Central memory CD4-positive, alpha-beta T cell (primary cell): ENCODE data around the gene PTGDS.

Source experiments
- DNase-seq: peaks from one replicate; pipeline ENCODE4 v3.0.0; 2022

PTGDS gene

DNA sequence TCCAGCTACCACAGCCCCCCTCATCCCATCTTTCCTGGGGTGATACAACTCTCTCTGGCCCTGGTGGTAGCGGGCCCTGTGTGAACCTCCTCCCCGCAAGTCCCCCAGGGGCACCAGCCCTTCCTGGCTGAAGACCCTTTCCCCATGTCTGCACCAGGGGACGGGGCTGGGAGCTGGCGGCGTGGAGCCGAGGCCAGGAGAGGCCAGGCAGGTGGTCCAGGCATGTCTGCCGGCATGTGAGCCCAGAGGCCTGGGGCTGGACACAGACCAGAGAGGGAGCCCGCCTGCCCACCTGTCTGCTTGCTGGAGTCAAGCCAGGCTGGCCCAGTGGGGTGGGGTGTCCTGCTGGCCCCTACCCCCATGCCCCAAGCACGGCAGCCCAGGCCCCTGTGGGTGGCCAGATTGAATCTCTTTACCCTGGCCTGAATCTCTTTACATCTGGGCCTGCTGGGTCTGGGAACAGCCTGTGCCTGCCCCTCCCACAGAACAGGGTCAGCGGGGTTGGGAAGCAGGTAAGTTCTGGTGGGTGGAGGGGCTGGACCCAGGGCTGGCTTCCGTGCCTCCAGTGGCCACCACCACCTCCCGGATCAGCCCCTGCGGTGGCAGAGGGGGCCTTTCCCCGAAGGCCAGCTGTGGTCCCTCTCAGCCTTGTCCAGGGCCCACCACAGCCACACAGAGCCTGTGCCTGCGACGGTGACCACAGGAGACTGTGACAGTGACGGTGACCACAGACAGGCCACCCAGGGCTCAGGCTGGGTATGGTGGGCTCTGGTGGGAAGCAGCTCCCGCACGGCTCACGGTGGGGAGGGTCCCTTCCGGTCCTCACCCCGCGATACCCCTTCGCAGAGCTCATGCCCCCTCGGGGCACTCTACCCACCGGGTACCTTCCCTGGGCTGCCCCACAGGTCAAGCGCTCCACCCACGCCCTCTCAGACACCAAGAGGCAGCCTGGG, 18.1 kb upstream of the PTGDS start:
- DNase-seq = no peak

GRCh38 chr9:136960212-136960937, 16.9 kb upstream of the PTGDS start:
- peak; percentile 46 for DNase-seq

GRCh38 chr9:136960938-136961275, 16.4 kb upstream of the PTGDS start:
- DNase-seq = no peak

DNA sequence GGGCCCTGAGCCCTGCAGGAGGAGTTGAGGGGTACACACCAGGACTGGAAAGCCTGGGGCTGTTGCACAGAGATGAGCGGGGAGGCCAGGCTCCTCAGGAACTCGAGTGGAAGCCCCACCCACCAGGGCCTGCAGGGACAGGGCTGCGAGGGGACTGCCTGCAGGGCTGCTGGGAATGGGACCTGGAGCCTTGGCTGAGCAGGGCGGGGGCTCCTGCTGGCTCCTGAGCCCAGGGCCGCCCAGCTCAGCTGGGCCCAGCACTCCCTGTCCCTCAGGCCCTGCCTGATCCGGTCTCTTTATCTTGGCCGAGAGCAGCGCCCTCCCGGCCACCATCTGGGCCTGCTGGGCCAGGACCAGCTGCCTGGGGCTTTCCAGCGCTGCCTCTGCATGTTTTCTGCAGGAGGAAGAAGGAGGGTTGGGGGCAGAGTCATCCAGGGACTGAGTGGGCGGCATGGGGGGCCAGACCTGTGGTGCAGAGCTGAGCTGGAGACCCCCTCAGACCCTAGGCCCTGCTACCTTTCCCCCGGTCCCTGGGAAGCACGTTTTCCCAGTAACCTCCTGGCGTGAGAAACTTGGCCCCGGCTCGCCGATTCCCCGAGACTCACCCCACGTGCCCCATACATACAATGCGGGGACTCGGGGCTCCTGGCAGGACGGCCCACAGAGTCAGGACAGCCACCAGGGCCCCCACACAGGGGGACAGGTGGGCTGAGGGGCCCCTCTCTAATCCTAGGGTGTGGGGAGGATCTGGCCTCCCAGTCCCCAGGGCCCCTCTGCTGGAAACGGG, 15.8 kb upstream of the PTGDS start:
- no peak for DNase-seq

DNA sequence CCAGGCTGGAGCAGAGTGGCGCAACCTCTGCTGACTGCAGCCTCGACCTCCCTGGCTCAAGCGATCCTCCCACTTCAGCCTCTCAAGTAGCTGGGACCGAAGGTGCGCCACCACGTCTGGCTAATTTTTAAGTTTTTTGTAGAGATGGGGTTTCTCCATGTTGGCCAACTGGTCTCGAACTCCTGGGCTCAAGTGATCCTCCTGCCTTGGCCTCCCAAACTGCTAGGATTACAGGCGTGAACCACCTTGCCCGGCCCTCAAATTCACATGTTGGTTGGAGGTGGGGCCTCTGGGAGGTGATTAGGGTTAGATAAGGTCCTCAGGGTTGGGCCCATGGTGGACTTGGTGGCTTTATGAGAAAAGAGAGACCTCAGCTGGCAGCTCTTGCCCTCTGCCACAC, 15.1 kb upstream of the PTGDS start:
- DNase-seq = no peak

GRCh38 chr9:136962701-136963248, 14.5 kb upstream of the PTGDS start:
- DNase-seq = no peak

- no peak for DNase-seq
These were observed 14.0 kb upstream of the PTGDS start for GRCh38 chr9:136963341-136963740.

GRCh38 chr9:136963751-136964150, 13.6 kb upstream of the PTGDS start:
- no peak for DNase-seq

DNA sequence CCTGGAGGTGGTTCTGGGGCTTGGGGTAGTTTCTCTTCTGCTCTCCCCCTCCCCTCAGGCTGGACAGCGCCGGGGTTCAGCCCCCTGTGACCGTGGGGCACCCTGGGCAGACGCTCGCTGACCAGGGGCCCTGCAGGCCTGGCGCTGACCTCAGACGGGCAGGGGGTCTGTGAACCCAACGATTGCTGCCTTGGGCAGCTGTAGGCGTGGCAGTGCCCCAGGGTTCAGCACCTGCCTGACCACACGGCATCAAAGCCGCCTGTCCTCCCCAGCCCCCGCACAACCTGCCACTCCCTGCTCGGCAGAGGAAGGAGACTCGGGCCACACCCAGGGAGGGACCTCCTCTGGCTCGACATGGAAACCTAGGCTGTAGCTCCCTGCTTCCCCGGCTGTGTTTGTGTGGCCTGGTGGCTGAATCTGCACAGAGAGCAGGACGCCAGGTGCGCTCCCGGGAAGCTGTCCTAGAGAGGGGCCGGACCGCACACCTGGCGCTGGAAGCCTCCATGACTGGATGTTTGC, 13.1 kb upstream of the PTGDS start:
- no peak for DNase-seq

DNA sequence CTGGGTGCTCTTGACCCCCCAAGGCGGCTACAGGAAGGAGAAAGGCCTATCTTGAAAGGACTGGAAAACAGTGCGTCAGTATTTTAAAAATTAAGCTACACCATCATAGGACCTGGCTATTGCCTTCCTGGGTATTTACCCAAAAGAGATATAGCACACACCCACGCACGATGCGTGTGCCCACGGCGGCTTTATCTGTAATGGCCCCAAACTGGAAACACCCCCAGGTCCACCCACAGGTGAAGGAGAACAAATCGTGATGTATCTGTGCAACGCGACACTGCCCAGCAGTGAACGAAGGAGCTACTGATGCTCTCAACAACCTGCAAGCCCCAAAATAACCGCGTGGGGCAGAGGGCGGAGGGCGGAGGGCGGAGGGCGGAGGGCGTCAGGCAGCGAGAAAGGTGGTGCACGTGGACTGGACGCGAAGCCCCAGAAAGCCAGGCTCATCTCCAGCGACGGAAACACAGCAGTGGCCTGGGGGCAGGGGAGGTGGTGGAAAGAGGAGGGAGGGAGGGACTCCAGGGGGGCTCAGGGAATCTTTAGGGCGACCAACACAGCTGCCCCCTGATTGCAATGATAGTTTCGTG, 12.4 kb upstream of the PTGDS start:
- DNase-seq = no peak

DNA sequence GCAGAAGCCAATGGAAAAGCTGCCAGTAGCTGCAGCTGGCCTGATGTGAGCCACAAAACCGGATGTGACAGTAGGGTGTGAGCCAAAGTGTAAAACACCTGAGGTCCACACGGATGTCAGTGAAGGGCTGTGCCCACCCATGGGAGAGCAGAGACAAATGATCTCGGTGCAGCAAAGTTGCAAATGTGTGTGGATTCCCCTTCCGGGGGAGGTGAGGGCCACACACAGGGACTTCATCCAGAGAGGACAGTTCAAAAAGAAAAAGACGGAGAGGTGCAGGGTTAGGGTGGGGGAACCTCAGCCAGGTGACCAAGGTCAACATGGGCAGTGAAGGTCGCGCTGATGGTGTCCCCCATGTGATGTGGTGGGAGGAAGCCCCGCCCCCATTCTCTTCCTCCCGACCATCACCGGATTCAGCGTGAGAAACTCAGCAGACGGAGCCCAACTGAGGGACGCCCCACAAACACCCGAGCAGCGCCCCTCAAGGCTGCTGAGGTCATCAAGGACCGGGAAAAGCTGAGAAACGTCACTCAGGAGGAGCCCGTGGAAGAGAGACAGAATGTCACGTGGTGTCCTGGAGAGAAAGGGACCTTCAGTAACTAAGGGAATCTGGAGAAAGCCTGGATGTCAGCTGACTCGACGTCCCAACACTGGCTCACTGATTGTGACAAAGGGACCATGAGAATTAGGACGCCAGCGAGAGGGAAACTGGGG, 11.4 kb upstream of the PTGDS start:
- DNase-seq = peak; percentile 33

DNA sequence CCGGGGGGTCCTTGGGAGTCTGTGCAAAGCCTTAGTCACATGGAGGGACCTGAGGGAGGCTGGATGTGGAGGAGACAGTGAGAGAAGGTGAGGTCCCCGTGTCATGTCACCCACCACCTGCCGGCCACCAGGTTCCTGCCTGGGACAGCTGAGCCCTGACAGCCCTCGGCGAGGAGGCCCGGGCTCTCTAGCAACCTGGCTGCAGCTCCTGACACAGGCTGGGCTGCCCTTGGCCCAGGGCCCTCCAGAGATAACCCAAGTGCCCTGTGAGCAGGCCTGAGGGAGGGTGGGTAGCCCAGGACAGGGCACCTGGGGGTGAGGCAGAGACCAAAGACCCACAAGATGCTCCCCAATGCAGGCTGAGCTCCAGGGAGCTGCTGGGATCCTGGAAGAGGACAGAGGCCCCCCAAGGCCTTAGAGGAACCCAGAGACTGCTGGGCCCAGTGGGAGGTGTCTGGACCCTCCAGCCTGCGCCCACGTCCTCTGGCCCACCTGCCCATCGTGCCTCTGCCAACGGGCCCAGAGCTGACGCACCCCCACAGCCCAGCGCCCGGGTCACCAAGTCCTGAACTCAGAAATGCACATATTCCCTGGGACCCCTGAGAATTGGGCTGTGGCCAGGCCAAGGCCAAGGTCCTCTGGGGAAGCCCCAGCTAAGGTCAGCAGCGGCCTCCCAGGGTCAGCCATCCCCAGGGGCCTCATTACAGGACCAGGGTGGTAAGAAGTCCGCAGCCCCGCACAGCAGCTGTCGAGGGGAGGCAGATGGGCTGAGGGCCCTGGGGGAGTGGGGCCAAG, 8.8 kb upstream of the PTGDS start:
- DNase-seq = no peak

DNA sequence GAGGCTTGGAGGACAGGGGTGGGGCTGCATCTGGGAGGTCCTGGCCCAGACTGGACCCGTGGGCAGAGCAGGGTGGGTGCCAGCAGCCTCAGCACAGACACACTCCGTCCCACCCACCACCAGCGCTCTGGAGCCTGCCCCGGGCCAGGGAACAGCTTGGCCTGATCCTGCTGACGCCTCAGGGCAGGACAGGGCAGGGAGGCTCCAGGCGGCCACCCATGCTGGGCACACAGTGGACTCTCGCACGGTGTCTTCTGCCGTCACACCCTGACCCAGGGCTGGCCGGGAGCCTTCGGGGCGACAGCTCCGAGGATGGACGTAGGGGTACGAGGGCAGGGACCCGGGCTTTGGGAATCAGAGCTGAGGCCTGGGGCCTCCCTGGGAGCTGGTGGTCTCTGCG, 8.2 kb upstream of the PTGDS start:
- DNase-seq = no peak

DNA sequence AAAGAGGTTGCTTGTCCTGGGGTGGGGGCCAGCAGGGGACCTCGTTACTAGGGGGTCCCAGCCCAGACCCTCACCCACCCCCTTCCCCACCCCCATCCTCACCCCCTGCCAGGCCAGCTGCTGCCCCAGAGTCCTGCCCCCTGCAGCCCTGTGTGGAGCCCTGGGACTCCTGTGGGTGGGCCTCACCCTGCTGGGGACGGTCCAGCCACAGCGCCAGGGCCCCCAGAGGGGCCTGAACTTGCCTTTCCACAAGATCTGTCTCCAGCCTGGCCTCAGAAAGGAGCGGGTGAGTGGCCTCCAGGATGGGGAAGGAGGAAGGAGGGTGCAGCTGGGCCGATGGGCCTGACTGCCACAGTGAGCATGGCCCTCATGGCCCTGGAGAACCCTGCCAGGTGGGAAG, 7.5 kb upstream of the PTGDS start:
- DNase-seq = no peak

- no peak for DNase-seq
These were observed 6.9 kb upstream of the PTGDS start for GRCh38 chr9:136970361-136970760.

DNA sequence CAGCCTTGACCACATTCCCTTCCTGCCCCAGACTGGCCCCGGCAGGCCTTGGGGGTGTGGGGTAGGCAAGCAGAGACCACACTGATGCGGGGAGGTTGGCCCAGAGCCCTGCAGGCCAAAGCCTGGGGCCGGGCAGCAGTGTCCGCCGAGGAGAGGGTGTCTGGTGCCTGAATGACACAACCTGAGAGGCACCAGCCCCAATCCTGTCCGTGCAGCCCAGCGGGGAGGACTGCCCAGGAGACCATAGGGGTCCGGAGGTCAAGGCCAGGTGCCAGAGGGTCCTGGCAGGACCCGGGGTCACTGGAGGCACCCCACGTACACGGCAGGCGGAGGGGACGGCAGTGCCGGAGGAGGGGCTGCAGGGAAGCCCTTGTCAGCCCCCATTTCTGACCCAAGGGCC, 5.6 kb upstream of the PTGDS start:
- DNase-seq = no peak

GRCh38 chr9:136972335-136972734, 5.0 kb upstream of the PTGDS start:
- DNase-seq = no peak

DNA sequence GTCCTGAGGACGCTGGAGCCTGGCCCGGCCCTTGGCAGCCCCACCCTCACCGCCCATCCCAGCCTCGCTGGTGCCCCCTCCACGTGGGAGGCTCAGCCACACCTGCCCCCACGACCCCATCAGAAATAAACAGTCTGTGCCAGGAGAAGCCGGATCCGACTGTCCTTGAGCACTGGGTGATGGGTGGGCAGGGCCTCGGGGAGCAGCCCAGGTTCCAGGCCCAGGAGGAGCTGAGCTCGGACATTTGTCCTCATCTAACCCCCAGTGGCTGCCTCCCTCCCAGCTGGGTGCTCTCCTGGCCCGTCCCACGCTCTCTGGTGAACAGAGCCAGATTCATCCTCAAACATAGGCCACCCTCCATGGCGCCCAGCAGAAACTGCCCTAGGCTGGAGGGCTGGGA, 4.6 kb upstream of the PTGDS start:
- DNase-seq = no peak

DNA sequence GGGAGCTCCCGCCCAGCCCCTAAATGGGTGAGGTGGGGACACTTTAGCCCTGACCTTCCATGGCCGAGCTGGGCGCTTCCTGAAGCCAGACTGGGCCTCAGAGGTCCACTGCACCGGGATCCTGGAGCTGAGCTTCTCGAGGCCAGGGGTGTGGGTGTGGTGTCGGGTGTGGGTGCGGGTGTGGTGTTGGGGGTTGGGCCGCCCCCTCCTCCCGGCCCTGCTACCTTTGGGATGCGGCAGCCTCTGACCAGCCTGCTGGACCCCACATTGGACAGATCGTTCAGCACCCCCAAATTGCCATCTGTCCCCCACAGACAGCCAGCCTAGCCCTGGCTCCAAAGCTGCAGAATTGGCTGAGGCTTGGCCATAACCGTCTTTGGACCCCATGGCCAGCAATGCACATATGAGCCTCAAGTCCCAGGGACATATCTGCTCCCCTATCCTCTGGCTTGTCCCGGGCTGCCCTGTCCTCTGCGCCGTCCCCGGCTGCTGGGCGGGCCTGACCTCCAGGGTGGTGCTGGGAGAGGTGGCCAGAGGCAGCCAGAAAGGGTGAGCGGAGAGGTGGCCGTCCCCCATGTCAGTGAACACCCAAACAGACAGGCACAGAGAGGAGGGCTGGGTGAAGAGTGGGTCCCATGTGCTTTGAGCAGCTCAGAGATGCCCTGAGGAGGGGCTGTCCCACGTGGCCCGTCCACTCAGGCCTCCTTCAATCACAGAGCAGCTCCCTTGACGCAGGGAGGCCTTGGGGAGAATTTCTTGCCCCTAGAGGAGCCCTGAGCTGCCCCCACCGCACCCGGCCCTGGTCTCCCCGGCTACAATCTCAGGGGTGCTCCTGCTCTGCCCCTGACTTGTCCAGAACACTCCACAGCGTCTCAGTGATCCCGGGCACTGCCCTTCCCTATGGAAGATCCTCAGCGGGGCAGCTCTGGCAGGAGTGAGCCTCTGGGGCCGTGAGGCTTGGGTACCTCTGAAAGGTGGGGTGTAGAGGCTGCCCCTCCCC, 3.4 kb upstream of the PTGDS start:
- no peak for DNase-seq
